Measurements from ENCODE around the gene ARHGAP29. TPM values are rescaled to one million over a fixed set of nuclear protein-coding genes. Genes with fewer than 3 reads are reported as not detected.

ARHGAP29 gene
- total RNA-seq, 1 experiment from 2014 or later, result 197 TPM

DNA sequence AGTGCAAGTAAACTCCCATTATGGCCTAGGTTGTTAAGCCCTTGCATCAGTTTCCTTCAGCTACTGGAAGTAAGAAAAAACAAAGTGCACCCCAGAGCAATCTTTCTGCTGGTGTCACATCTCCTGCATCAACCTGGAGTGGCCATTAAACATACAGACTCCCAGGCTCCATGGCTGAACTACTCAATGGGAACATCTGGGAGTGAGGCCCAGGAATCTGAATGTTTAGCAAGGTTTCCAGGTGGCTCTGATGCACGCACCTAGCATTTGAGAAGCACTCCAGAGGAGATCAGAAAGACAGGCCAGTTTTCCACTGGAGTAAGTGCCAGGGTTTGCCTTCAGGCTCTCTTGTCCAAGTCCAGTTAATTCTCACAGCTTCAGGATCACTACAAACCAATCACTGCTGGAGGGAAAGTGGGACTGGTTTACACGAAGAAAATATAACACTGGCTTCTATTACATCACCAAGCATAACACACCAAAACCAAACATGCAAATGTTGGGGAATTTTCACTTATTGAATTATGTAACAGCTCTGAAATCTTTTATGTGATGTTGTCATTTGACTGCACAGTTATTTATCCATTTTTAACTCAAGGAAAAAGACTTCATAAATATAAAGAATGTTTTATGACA is 94.1 kb downstream of the ARHGAP29 start:
- intact Hi-C loops (cut with micrococcal nuclease; ENCODE audit: unreplicated experiment), result no loop called here
- POLR2A ChIA-PET, result no interaction called here
- CTCF ChIA-PET, result no interaction called here

DNA sequence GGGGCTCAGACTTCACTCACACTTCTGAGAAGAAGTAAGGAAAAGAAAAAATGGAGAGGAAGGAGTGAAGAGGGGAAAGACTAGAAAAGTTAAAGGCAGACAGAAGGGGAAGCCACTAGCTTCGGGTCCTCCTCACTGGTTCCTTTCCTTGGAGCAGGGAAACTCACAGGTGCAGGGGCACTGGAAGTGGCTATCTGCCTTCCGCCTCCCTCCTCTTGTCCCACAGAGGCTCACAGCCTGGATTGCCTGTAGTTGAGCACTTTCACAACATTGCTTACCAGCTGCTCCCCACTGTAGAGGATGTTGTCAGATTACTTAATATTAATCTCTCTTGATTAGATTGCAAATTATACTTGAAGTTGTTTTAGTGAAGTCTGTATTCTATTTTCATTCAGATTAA is 94.8 kb downstream of the ARHGAP29 start:
- TF ChIP-seq POLR2AphosphoS5 (IDR thresholded peaks at IDR 0.05; ENCODE audit: low read depth, low read length) (no peak), SIN3A (IDR thresholded peaks at IDR 0.05; ENCODE audit: borderline replicate concordance, insufficient read depth, low read depth, low read length) (no peak), TCF7L2 (IDR thresholded peaks at IDR 0.05; ENCODE audit: low read depth, low read length) (no peak)
- TF ChIP-seq, protein P1, sequence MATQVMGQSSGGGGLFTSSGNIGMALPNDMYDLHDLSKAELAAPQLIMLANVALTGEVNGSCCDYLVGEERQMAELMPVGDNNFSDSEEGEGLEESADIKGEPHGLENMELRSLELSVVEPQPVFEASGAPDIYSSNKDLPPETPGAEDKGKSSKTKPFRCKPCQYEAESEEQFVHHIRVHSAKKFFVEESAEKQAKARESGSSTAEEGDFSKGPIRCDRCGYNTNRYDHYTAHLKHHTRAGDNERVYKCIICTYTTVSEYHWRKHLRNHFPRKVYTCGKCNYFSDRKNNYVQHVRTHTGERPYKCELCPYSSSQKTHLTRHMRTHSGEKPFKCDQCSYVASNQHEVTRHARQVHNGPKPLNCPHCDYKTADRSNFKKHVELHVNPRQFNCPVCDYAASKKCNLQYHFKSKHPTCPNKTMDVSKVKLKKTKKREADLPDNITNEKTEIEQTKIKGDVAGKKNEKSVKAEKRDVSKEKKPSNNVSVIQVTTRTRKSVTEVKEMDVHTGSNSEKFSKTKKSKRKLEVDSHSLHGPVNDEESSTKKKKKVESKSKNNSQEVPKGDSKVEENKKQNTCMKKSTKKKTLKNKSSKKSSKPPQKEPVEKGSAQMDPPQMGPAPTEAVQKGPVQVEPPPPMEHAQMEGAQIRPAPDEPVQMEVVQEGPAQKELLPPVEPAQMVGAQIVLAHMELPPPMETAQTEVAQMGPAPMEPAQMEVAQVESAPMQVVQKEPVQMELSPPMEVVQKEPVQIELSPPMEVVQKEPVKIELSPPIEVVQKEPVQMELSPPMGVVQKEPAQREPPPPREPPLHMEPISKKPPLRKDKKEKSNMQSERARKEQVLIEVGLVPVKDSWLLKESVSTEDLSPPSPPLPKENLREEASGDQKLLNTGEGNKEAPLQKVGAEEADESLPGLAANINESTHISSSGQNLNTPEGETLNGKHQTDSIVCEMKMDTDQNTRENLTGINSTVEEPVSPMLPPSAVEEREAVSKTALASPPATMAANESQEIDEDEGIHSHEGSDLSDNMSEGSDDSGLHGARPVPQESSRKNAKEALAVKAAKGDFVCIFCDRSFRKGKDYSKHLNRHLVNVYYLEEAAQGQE (IDR thresholded peaks at IDR 0.05; ENCODE audit: insufficient read depth in 1 of 2, low read depth in 2 of 2, low read length in 1 of 2), result no peak
- TF ChIP-seq, protein P2, sequence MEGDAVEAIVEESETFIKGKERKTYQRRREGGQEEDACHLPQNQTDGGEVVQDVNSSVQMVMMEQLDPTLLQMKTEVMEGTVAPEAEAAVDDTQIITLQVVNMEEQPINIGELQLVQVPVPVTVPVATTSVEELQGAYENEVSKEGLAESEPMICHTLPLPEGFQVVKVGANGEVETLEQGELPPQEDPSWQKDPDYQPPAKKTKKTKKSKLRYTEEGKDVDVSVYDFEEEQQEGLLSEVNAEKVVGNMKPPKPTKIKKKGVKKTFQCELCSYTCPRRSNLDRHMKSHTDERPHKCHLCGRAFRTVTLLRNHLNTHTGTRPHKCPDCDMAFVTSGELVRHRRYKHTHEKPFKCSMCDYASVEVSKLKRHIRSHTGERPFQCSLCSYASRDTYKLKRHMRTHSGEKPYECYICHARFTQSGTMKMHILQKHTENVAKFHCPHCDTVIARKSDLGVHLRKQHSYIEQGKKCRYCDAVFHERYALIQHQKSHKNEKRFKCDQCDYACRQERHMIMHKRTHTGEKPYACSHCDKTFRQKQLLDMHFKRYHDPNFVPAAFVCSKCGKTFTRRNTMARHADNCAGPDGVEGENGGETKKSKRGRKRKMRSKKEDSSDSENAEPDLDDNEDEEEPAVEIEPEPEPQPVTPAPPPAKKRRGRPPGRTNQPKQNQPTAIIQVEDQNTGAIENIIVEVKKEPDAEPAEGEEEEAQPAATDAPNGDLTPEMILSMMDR (IDR thresholded peaks at IDR 0.05), result no peak
- H3K4me1 ChIP-seq (ENCODE audit: control insufficient read depth, insufficient read depth, low read length), result peaks cover 7% of the 10 kb centered on the region
- no peaks in the 10 kb centered on the region for H3K9me3 ChIP-seq (ENCODE audit: control insufficient read depth, insufficient read depth, low read depth, low read length)
- ATAC-seq, result no peak
- H3K27me3 ChIP-seq (ENCODE audit: control insufficient read depth, insufficient read depth, low read length), result no peaks in the 10 kb centered on the region
- H3K36me3 ChIP-seq (ENCODE audit: control insufficient read depth, insufficient read depth, low read length), result no peaks in the 10 kb centered on the region
- H3K27ac ChIP-seq (ENCODE audit: low read length), result peak overlapping the region; percentile 59; the same call in 1 of the 2 replicates
- intact Hi-C loops (cut with micrococcal nuclease; ENCODE audit: unreplicated experiment) (no loop called here), in situ Hi-C loops (cut with HindIII; ENCODE audit: low pct_unique_long_range_greater_than_20kb, low sequenced_read_pairs) (loop anchor here (10.0 kb wide), 1 partner anchor 68 kb away; no protein-coding TSS in a partner anchor)
- ChIA-PET CTCF (no interaction called here), POLR2A (no interaction called here)
- no peak overlapping the region for H3K4me3 ChIP-seq (ENCODE audit: low read depth in 2 of 2, low read length in 2 of 2)
- no TSS peak for BruUV-seq (replicated peaks)
- no peak for DNase-seq (ENCODE audit: low read depth, low spot score)

More for the DNA sequence above, 94.1 kb downstream of the ARHGAP29 start:
- TF ChIP-seq POLR2AphosphoS5 (IDR thresholded peaks at IDR 0.05; ENCODE audit: low read depth, low read length) (no peak), TCF7L2 (IDR thresholded peaks at IDR 0.05; ENCODE audit: low read depth, low read length) (no peak), SIN3A (IDR thresholded peaks at IDR 0.05; ENCODE audit: borderline replicate concordance, insufficient read depth, low read depth, low read length) (no peak)
- TF ChIP-seq, protein P1 (IDR thresholded peaks at IDR 0.05; ENCODE audit: insufficient read depth in 1 of 2, low read depth in 2 of 2, low read length in 1 of 2), result no peak
- TF ChIP-seq, protein P2 (IDR thresholded peaks at IDR 0.05), result no peak
- in situ Hi-C loops (cut with HindIII; ENCODE audit: low pct_unique_long_range_greater_than_20kb, low sequenced_read_pairs), result loop anchor here (10.0 kb wide), 1 partner anchor 68 kb away; no protein-coding TSS in a partner anchor
- H3K36me3 ChIP-seq (ENCODE audit: control insufficient read depth, insufficient read depth, low read length), result no peaks in the 10 kb centered on the region
- no peak overlapping the region for H3K4me3 ChIP-seq (ENCODE audit: low read depth in 2 of 2, low read length in 2 of 2)
- no TSS peak for BruUV-seq (replicated peaks)
- H3K27me3 ChIP-seq (ENCODE audit: control insufficient read depth, insufficient read depth, low read length), result no peaks in the 10 kb centered on the region
- peak overlapping the region; percentile 59; the same call in 1 of the 2 replicates for H3K27ac ChIP-seq (ENCODE audit: low read length)
- no peaks in the 10 kb centered on the region for H3K9me3 ChIP-seq (ENCODE audit: control insufficient read depth, insufficient read depth, low read depth, low read length)
- no peak for ATAC-seq
- H3K4me1 ChIP-seq (ENCODE audit: control insufficient read depth, insufficient read depth, low read length), result peaks cover 7% of the 10 kb centered on the region
- DNase-seq (ENCODE audit: low read depth, low spot score), result no peak

Data from Panc1 (cell line).